HG02571 (cell line): Measurements from ENCODE around the gene NRF1.
"Not testable (repeated sequence)": the region's sequence is repeated elsewhere in the genome, so short reads cannot be mapped to it uniquely, and the experiment has no call there.

Experiments
- ATAC-seq: cut with Tn5 transposase; IDR thresholded peaks from one replicate; pipeline ENCODE4 v1.9.1; 2021; ENCODE audit warnings: mild to moderate bottlenecking, moderate library complexity; ENCODE audit not compliant: unreplicated experiment

Gene NRF1

DNA sequence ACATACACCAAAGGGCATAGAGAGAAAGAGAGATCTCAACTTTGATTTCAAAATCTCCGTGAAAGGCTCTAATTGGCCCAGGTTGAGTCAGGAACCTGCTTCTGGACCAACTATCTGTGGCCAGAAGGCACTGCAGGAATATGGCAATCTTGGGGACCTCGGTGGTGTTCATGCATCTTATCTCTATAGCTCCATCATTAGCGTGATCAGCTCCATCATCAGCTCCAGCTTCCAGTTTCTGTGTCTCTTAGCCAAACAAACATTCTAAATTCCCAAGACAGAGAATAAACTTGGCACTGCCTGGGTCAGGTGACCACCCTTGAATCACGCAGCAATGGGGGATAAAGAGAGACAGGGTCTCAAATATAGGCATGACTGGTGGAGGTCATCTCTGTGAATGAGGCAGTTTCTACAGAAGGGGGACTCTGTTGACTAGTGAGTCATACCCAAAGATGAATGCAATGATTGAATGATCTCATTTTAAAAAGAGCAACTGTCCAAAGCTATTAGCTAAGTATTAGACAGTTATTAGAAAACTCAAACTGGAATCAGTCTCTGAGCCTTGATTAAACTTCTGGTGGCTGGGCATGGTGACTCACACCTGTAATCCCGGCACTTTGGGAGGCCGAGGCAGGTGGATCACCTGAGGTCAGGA, 5.4 kb upstream of the NRF1 start:
- no peak for ATAC-seq

DNA sequence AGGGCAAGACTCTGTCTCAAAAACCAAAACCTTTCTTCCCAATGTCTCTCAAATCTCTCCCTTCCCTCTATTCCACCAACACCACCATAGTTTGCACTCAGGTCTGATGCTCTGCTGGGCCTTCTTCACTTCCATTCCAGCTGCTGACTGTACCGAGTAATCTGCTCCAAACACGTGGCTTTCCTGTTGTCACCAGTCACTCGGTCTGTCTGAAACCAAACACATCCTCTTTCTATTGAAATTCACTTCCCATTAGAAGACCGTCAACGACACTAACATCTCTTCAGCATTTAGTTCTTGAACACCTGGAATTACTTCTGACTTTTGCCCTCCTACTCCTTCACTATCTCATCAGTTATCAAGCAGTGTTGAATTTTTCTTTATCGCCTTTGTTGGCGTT, 4.7 kb upstream of the NRF1 start:
- no peak for ATAC-seq

DNA sequence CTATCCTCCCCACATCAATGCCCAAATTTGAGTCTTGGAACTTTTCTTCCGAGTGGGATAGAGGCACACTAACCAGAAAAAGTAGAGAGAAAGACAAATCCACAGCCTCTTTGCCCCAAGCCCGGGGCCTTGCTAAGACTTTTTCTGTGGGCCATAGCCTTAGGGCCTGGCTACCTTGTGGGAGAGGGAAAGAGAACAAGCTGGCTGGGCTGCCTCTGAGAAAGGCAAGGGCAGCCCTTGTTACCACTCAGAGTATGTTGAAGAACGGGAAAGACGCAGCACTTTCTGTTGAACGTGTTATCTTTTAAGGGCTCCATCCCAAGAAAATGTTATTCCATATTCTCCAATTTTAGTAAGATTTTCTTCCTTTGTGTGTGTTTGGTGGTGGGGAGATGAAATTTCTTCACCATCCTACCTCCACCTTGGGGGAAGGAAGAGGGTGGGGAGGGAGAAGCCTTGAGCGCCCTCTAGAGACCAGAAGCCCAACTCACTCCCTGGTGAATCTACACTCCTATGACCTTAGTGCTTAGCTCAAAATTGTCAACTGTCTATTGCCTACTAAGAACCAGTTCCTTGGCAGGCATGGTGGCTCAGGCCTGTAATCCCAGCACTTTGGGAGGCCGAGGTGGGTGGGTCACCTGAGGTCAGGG, 3.9 kb upstream of the NRF1 start:
- no peak for ATAC-seq

DNA sequence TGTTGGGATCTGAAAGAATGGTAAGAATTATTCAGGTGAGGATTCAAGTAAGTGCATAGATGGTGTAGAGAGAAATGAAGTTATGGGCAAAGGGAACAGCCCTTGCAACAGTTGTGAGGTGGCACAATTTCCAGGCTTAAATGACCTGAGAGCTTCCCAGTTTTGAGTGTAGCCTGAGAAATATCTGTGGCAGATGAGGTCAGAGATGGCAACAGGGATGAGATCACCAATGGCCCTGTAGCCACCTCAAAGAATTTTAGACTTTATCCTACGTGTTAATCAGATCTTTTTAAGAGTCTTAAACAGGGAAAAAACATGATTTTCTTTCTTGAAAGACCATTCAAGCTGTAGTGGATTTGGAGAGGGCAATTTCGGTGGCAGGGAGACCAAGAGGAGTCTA, 1.9 kb upstream of the NRF1 start:
- ATAC-seq = no peak

GRCh38 chr7:129610709-129611245, 743 bp upstream of the NRF1 start:
- ATAC-seq = no peak

DNA sequence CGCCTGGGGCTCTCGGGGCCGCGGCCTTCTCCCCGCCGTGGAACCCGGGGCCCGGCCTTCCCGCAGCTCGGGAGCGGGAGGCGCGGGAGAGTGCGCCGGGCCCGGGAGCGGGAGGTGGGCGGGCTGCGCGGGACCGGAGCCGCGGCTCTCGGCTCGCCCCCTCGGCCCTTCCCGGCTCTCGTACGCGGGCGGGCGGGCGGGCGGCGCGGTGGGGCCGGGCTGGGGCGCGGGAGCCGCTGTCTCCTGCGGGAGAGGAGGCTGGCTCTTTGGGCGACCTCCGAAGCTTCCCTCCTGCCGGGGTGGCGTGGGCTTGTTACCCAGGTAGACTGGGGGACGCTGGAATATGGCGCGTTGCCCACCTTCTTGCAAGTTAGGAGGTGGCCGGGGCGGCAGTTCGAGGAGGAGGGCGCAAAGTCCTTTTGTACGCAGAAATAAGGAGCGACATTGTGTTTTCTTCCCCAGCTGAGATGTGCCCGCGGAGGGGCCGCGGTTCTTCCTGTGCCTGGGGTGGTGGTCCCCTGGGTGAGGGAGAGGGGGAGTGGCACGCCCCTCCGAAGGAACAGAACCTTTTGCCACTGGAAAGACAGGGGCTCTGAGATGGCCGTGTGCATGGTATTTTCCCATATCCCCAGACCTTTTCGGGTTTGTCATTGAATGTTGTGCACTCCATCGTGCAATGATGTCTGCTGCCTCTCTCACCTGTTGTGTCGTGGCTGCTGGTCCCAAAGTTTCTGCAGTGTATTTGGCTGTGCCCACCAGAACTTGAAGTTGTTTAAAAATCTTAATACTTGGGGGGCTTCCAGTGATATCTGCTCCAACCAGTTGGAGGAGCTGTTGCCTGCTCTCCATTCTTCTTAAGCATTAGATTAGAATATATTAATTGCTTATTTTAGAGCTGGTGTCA, 844 bp downstream of the NRF1 start:
- ATAC-seq = peak; percentile 22

GRCh38 chr7:129613016-129613337, 1.5 kb downstream of the NRF1 start:
- no peak for ATAC-seq

GRCh38 chr7:129615018-129615417, 3.5 kb downstream of the NRF1 start:
- no peak for ATAC-seq

DNA sequence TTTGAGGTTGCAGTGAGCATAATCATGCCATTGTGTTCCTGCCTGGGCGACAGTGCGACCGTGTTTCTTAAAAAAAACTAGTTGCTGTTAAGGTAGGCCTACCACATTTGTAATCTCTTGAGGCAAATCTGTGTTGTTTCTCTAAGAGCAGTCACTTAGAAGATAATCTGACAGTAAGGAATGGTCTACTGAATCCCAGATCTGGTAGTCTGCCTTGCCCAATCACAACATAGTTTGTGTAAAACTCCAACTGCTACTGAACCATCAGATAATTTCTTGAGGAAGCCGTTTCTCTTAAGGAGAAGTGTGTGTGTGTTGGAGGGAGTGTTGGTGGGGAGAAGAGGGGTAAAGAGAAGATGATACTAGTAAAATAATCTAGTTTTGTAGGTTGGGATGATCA, 5.0 kb downstream of the NRF1 start:
- ATAC-seq = no peak

DNA sequence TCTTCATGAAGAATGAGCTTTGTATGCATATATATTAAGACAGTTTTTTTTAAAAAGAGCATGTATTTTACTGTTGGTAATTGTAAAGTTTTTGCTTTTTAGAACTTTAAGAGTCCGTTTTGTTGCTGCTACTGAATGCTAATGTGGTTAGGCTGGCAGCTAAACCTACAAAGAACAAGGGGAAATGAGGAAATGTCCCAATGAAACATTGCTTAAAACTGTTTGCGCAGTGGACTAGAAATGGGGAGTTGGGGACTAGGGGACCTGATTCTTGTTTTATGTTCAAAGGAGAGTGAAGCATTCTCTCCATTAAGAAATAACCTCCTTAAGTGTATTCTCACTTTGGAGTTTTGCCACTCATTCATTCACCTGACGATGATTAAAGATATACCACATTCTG, 5.7 kb downstream of the NRF1 start:
- ATAC-seq = no peak

GRCh38 chr7:129617652-129618051, 6.1 kb downstream of the NRF1 start:
- ATAC-seq = no peak

DNA sequence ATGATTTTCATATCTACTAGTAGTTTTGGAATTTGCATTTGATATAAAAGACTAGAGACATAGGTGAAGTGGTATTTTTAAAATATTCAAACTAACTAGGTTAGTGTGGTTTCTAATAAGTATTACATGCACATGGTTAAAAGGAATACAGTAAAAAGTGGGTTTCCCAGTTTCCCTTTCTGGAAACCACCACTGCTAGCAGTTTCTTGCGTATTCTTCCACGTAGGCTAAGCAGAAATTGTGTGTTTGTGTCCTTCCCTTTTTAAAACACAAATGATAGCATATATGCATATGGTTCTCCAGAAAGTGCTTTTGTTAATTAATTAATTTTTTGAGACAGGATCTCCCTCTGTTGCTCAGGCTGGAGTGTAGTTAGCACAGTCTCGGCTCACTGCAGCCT, 15.4 kb downstream of the NRF1 start:
- ATAC-seq = no peak

- ATAC-seq = no peak
Measured at GRCh38 chr7:129630341-129630740, 18.8 kb downstream of the NRF1 start.

DNA sequence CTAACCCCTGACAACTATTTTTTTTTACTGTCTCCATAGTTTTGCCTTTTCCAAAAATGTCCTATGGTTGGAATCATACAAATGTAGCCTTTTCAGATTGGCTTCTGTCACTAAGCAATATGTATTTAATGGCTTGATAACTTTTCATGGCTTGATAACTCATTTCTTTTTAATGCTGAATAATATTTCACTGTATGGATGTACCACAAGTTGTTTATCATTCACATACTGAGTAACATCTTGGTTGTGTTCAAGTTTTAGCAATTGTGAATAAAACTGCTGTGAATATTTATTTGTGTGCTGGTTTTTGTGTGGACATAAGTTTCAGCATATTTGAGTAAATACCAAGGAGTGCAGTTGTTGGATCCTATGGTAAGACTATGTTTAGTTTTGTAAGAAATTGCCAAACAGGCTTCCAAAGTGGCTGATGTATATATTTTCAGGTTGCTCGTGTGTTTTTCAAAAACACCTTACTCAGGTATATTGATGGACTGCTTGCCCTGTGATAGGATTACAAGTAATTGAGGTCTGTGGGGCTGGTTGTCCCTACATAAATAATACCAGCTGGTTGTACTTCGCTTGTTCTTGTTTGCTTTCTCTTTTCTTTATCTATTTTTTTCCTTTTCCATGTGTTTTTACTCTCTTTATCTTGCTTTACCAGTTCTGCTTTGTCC, 23.0 kb downstream of the NRF1 start:
- no peak for ATAC-seq

GRCh38 chr7:129635300-129636029, 23.9 kb downstream of the NRF1 start:
- ATAC-seq = no peak

- ATAC-seq = not testable (repeated sequence)
Measured at GRCh38 chr7:129636030-129636550, 24.6 kb downstream of the NRF1 start.

DNA sequence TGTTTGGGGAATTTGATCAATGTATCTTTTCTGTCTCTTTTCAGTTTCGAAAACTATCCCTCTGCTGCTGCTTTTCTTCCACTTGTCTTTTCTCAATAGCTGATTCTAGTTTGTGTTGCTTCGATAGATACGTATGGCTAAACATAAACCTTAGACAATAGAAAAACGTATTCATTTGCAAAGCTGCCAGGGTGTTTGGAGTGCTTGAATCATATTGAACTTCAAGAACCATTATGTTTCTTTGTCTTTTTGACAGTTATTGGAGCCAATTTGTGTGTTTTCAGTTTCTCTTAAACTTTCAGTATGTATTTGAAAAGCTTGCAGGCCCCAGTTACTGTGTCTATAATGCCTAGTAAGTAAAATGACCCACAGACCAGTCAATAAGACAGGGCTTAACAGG, 25.1 kb downstream of the NRF1 start:
- ATAC-seq = no peak

DNA sequence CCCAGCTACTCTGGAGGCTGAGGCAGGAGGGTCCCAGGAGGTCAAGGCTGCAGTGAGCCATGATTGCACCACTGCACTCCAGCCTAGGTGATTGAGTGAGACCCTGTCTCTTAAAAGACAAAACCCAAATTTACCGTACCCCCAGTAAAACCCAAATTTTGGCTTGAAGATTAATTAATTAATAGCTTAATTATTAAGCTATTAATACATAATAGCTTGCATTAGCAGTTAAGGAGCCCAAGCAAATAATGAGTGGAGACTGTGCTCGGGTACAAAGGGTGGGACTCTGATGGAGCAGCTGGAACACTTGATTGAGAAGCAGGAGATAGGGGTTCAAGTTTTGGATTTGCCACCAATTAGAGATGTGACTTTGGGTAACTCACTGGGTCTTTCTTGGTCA, 28.9 kb downstream of the NRF1 start:
- no peak for ATAC-seq

DNA sequence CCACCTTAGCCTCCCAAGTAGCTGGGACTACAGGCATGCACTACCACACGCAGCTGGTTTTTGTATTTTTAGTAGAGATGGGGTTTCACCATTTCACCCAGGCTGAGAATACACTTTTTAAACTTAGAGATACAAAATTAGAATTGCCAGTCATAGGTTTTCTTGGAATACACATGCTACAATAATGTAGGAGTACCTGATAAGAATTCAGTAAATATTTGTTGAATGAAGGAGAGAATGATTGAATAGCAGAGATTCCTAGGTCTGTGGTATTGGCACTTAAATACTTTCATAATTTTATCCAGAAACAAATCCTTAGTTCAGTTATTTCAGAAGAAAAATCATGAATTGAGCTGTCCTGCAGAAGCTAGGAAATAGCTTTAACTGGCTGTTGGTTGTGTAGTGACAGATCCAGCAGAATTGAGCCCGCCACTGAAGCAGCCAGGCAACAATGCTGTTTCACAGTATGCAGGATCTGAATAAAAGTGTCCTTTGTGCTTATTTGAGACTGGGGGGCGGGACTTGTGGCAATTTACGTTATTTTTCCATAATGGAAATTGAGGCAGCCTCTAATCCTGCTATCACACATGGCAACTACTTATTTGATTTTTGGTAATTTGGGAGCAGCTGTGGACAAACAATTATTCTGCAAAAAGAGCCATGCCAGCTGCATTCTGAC, 31.5 kb downstream of the NRF1 start:
- ATAC-seq = no peak
